ENCODE measurements around the gene SDF2L1. TPM values are rescaled to one million over a fixed set of nuclear protein-coding genes. Genes with fewer than 3 reads are reported as not detected.

Gene SDF2L1
- polyA plus RNA-seq, 6 donors from 2014 or later: 36.9 to 69.4 (median 39.1) TPM

DNA sequence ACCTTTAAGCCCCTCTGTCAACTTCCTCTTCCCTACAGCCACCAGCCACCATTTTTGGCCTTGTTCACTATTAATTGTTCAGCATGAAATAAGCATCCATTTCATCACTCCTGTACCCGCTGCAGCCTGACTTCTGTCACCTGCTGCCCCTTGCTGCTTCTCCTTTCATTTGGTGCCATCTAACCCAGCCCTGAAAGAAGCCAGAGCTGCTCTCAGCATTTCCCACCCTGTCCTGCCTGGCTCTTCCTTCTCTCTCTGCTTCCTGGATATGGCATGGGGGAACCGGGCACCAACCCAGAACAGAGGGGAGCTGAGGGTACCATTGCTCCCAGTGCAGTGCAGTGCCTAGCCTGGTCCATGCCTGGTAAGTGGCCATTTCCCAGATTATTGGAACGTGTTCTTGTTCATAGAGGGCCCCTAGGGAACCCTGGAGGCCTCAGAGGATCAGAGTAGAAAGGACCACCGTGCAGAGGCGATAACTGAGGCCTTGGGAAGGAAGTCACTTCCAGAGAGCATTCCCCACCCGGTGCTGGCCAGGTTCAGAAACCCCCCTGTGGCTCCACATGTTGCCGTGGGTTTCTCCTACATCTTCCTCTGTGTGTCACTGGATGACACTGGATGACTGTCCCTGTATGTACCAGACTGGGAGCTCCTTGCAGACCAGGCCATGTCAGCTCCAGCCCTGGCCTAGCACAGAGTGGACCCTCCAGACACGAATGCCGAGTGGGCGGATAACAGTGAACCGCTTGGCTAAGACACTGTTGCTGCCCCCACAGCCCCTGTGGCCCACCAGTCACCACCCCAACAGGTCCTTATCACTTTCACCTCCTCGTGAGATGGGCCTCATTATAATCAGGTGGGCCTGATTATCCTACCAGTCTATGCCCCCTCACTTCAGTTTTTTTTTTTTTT is 17.0 kb upstream of the SDF2L1 start:
- H3K4me1 Mint-ChIP-seq: peaks cover 30 to 59% (median 58%) of the 10 kb centered on the region in 3 donors
- no peak for ATAC-seq (ENCODE audit: low read depth in 2 of 2)

DNA sequence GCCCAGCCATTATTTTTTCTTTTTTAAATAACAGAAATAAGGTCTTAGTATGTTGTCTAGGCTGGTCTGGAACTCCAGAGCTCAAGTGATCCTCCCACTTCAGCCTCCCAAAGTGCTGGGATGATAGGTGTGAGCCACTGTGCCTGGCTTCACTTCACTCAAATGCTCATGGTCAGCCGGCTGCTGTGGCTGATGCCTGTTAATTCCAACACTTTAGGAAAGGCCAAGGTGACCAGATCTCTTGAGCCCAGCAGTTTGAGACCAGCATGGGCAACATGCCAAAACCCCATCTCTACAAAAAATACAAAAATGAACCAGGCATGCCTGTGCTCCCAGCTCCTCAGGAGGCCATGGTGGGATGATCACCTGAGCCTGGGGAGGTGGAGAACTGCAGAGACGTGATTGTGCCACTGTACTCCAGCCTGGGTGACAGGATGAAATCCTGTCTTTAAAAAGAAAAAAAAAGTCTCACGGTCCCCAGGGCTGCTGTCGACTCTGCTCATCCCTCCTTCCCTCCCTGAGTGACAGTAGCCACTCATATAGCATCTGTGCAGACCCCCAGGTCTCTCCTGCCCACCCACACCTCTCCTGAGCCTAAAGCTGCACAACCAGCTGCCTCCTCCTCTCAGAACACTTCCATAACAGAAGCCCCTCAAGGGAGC is 15.9 kb upstream of the SDF2L1 start:
- DNase-seq (no peak), ATAC-seq (ENCODE audit: low read depth in 2 of 2) (no peak)
- peaks cover 0 to 7% of the 10 kb centered on the region in 2 donors for H3K36me3 Mint-ChIP-seq
- peaks cover 26 to 64% (median 59%) of the 10 kb centered on the region in 3 donors for H3K4me1 Mint-ChIP-seq
- no peaks in the 10 kb centered on the region for H3K27me3 Mint-ChIP-seq
- no peaks in the 10 kb centered on the region for H3K9me3 Mint-ChIP-seq
- H3K4me3 Mint-ChIP-seq: no peak overlapping the region
- H3K27ac Mint-ChIP-seq: peak overlapping the region in 4 of 6 donors; percentile 37 to 96 (median 72)

More for the DNA sequence above, 17.0 kb upstream of the SDF2L1 start:
- Mint-ChIP-seq H3K36me3 (peaks cover 0 to 7% of the 10 kb centered on the region in 2 donors), H3K9me3 (no peaks in the 10 kb centered on the region), H3K27ac (peak overlapping the region in 5 of 6 donors; percentile 66 to 90 (median 82)), H3K4me3 (peak overlapping the region in 2 of 8 donors; percentile 43 to 76), H3K27me3 (no peaks in the 10 kb centered on the region)
- DNase-seq: no peak

DNA sequence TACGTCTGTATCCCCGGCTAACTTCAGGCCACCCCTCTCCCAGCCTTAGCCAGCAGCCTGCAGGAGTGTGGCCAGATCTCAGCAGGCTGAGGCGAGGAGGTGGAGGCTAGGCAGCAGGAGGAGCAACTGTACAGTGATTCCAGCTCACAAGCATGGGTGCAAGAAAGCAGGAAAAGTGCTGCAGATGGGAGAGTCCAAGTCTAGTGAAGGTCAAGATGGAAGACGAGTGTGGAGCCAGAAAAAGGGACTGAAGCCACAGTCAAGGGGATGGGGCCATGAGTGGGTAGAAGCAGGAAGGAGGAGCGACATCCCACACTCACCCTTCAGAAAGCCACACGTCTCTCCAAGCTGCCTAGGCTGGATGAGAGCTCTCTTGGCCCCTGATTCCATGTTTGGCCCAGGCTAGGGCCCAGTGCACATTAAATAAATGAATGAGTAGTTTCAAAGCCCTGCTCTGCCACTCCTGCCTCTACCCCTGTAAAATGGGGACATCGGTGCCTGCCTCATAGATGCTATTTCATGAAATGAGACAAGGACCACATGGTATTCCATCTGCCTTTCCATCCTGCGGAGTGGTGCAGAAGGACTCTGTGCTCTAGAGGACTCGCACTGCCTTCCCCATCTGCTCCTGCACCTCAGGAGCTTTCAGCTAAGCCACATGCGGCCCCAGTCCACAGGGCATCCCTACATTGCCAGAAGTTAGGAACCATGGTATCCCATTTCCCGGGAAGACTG is 15.2 kb upstream of the SDF2L1 start:
- Mint-ChIP-seq H3K36me3 (peaks cover 0 to 7% of the 10 kb centered on the region in 2 donors), H3K4me3 (peak overlapping the region in 6 of 8 donors; percentile 37 to 87 (median 74)), H3K27ac (peak overlapping the region in 3 of 6 donors; percentile 37 to 96 (median 66)), H3K4me1 (peaks cover 27 to 68% (median 55%) of the 10 kb centered on the region in 3 donors), H3K27me3 (no peaks in the 10 kb centered on the region), H3K9me3 (no peaks in the 10 kb centered on the region)
- ATAC-seq (ENCODE audit: low read depth in 2 of 2) (no peak), DNase-seq (no peak)

DNA sequence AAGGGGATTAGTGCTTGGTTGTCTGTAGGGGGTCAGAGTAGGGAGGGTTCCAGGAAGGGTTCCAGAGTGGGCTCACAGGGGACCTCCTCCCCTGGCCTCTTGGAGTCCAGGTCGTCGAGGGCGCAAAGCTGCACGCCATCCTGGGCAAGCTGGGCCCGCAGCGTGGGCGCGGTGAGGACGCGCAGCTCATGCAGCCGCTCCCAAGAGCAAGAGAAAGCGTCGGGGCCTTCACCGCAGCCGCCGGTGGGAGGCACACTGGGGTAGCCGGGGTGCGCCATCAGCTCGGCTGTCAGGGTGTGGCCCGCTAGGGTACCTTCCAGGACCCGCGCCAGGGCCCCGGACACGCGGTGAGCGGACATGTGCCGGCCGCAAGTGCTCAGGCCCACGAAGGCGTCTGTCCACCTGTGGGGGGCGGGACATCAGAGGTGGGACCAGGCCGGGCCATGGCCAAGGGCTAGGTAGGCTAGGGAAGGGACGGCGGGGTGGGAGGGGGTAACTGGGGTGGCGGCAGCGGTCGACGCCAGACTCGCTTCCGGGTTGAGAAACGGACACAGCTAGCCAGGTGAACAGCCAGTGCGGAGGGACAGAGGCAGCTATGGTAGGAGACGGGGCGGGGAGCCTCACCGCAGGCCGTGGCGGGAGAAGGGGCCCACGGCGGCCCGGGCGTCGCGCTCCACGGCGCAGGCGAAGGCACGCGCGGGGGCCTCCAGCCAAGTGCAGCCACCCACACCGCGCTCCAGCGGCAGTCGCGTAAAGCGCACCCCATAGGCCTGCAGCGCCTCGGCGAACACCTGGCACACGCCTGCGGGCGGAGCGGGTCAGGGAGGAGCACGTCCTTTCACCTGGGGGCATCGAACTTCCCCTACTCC is 13.5 kb upstream of the SDF2L1 start:
- Mint-ChIP-seq H3K4me3 (peak overlapping the region; percentile 87 to 97 (median 95)), H3K27ac (peak overlapping the region in 4 of 6 donors; percentile 82 to 97 (median 88)), H3K9me3 (no peaks in the 10 kb centered on the region), H3K36me3 (no peaks in the 10 kb centered on the region), H3K27me3 (no peaks in the 10 kb centered on the region), H3K4me1 (peaks cover 30 to 65% (median 47%) of the 10 kb centered on the region in 3 donors)
- DNase-seq (no peak), ATAC-seq (ENCODE audit: low read depth in 2 of 2) (peak; percentile 4 to 13)

DNA sequence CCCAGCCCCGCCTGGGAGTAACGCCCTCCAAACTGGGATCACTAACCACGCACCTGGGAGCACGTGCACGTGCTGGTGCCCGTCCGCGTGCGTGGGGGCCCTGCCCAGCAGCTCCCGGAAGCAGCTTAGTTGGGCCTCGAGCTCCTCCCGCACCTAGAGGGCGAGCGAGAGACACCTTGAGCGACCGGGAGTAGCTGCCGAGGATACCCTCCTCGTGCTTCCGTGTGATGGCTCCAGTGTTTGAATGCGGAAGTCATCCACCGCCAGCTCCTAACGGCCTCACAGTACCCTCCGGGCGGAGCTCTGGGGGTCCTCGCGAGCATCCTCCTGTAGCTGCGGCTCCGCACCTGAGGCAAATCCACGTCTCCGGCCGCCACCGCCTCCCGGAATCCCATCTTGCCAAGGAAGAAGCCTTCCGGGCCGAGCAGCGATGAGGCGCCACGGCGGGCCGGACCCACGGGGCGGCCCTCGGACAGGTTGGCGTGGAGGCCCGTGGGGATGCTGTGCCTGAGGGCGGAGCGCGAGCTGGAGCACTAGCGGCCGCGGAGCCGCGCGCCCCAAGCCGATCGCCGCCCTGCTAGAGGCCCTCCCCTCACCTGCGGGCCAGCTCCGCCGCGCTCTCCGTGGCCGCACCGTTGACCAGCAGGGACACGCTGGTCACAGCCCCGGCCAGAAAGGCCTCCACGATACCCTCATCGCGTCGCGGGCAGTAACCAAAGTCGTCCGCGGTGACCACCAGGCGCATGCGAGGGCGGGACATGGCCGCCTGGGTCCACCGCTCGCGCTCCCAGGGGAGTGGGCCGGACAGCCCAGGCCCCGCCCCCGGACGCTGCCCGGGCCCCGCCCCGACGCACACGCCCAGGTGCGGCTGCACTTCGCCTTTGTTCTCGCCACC is 12.6 kb upstream of the SDF2L1 start, which contains the start of gene YDJC:
Gene YDJC, minus strand, starts transcription at position 768 of the 895 bp plus-strand sequence. Its CDS starts 8 bp downstream, at position 760.
- no peaks in the 10 kb centered on the region for H3K9me3 Mint-ChIP-seq
- peak; percentile 84 for ATAC-seq (ENCODE audit: low read depth in 2 of 2)
- no peaks in the 10 kb centered on the region for H3K27me3 Mint-ChIP-seq

DNA sequence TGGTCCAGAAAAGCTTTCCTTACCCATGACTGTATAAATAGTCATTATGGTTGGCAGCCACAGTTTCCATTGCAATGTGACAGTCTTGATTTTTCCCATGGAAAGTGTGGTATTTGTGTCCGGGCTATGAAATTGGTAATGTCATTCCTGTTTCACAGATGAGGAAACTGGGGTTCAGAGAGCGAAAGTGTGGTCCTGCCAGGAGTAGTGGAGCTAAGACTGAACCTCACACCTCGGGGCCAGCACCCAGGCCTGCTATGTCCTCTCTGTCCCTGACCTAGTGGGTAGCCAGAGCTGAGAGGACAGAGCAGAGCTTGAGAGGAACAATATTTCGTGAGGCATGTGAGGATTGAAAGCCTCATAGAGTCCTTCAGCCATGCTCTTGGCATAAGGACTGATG is 11.1 kb upstream of the SDF2L1 start:
- no peaks in the 10 kb centered on the region for H3K36me3 Mint-ChIP-seq
- H3K9me3 Mint-ChIP-seq: no peaks in the 10 kb centered on the region
- H3K27ac Mint-ChIP-seq: no peak overlapping the region
- no peaks in the 10 kb centered on the region for H3K27me3 Mint-ChIP-seq
- ATAC-seq (ENCODE audit: low read depth in 2 of 2) (no peak), DNase-seq (no peak)
- H3K4me1 Mint-ChIP-seq: peaks cover 26 to 46% (median 35%) of the 10 kb centered on the region in 3 donors
- peak overlapping the region in 7 of 8 donors; percentile 2 to 97 (median 57) for H3K4me3 Mint-ChIP-seq

More for the DNA sequence above, 12.6 kb upstream of the SDF2L1 start, which contains the start of gene YDJC:
- DNase-seq: peak; percentile 96
- no peaks in the 10 kb centered on the region for H3K36me3 Mint-ChIP-seq
- peaks cover 29 to 59% (median 46%) of the 10 kb centered on the region in 3 donors for H3K4me1 Mint-ChIP-seq
- H3K4me3 Mint-ChIP-seq: peak within 1 kb of the TSS; percentile 87 to 97 (median 95)
- H3K27ac Mint-ChIP-seq: peak within 1 kb of the TSS; percentile 82 to 97 (median 92)

DNA sequence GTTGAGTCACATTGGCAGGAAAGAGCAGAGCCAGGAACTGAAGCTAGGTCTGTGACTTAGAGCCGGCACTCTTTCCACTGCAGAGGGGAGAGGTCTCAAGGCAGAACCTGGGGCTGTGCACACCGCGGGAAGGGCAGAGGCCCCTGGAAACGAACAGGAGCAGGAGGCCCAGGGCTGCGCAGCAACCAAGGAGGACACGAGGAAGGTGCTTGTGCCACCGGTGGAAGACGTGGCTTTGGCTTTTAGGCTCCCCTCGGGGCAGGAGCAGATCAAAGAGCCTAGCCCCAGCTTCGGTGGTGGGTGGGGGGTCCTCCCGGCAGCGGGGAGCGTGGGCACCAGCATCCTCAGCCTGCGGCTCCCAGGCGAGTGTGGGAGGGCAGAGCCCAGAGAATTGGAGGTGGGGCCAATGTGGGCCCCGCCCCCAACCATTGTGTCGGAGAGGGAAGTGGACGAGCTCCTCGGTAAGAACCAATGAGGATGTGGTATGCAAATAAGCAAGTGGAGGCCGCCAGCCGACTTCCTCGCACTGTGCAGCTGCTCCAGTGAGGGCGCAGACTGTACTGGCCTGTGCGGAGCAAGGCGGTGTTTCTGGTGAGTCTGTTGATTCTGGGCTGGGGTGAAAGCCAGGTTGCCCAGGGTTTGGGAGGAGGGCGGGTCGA is 9.7 kb upstream of the SDF2L1 start, which contains the start of gene CCDC116:
Gene CCDC116, plus strand, starts transcription at position 524 of the 659 bp plus-strand sequence. CDS start 422 bp downstream, outside the sequence.
- no peaks in the 10 kb centered on the region for H3K36me3 Mint-ChIP-seq
- peak within 1 kb of the TSS in 1 of 6 donors; percentile 76 for H3K27ac Mint-ChIP-seq
- peaks cover 16 to 35% (median 23%) of the 10 kb centered on the region in 3 donors for H3K4me1 Mint-ChIP-seq
- DNase-seq: peak; percentile 17
- ATAC-seq (ENCODE audit: low read depth in 2 of 2): no peak
- no peaks in the 10 kb centered on the region for H3K9me3 Mint-ChIP-seq
- no peaks in the 10 kb centered on the region for H3K27me3 Mint-ChIP-seq
- H3K4me3 Mint-ChIP-seq: peak within 1 kb of the TSS in 2 of 8 donors; percentile 55 to 97

DNA sequence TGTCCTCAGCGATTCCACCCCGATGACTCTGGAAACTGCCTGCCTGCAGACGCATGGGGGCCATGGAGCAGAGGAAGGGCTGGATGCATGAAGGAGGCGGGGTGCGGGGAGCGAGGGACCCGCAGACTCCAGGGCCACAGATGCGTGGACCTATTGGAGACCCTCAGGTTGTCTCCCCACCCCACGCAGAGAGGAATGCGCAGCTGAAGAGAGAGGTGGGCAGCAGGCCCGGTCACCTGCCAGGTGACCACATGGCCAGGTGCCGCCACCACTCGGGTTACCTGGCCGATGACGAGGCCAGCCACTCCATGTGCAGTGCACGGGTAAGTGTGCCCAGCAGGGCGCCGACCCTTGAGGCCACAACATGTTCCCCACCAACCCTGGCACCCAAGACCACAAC is 9.2 kb upstream of the SDF2L1 start:
- H3K36me3 Mint-ChIP-seq: no peaks in the 10 kb centered on the region
- no peaks in the 10 kb centered on the region for H3K9me3 Mint-ChIP-seq
- peak overlapping the region in 1 of 8 donors; percentile 7 for H3K4me3 Mint-ChIP-seq
- DNase-seq (no peak), ATAC-seq (ENCODE audit: low read depth in 2 of 2) (no peak)
- no peaks in the 10 kb centered on the region for H3K27me3 Mint-ChIP-seq
- peaks cover 15 to 29% (median 17%) of the 10 kb centered on the region in 3 donors for H3K4me1 Mint-ChIP-seq
- H3K27ac Mint-ChIP-seq: no peak overlapping the region

DNA sequence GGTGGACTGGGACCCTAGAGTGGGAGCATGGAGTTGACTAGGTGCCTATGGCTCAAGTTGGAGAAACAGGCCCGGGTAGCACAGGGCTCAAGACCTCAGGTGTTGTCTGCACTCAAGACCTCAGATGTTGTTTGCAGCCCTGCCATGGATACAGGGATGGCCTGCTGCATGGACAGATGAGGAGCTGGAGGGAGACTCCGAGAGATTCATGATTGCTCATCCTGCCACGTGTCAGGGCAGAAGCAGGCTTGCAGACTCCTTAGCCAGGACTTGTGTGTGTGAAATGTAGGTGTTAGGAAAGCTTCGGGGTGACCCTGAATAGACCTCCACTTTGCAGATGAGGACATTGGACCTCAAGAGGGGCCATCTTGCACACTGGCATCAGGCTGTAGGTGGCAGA is 8.6 kb upstream of the SDF2L1 start:
- DNase-seq (no peak), ATAC-seq (ENCODE audit: low read depth in 2 of 2) (no peak)
- Mint-ChIP-seq H3K27ac (no peak overlapping the region), H3K4me3 (no peak overlapping the region), H3K9me3 (no peaks in the 10 kb centered on the region), H3K4me1 (peaks cover 10 to 24% (median 13%) of the 10 kb centered on the region in 3 donors), H3K36me3 (no peaks in the 10 kb centered on the region), H3K27me3 (no peaks in the 10 kb centered on the region)

DNA sequence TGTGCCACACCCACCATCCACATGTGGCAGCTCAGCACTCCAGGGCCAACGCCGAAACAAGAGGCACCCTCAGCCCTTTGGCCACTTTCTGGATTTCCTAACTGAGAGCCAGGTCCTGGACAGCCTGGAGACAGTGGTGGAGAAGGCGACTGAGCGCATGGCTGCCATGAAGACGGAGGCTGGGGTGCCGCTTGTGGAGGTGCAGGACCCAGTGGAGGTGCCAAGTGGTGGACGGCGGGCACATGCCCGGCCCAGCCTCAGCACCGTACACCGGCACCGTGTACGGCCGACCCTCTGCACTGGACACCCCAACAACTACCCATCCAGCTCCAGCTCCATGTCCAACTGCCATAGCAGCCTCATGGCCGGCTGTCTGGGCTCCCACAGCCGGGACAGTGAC is 8.0 kb upstream of the SDF2L1 start:
- Mint-ChIP-seq H3K36me3 (no peaks in the 10 kb centered on the region), H3K9me3 (no peaks in the 10 kb centered on the region), H3K4me3 (no peak overlapping the region), H3K27ac (no peak overlapping the region), H3K4me1 (peaks cover 10 to 21% (median 12%) of the 10 kb centered on the region in 3 donors), H3K27me3 (no peaks in the 10 kb centered on the region)
- no peak for DNase-seq
- no peak for ATAC-seq (ENCODE audit: low read depth in 2 of 2)

DNA sequence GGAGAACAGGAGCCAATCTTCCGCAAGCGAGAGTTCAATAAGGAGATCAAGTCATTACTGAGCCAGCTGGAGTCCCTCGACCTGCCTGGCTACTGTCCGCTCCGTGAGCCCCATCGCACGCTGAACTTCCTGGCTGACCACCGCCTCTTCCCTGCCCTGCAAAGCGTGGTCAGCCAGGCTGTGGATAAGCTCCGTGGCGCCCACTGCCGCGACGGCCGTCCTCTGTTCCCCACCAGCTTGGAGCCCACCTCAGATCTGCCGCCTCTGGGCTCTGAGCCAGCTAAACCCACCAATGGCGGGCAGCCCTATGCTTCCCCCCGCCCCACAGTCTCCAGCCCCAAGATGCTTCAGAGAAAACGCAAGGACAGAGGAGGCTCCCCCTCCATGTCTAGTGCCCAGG is 7.3 kb upstream of the SDF2L1 start:
- ATAC-seq (ENCODE audit: low read depth in 2 of 2) (no peak), DNase-seq (no peak)
- H3K27me3 Mint-ChIP-seq: no peaks in the 10 kb centered on the region
- no peak overlapping the region for H3K27ac Mint-ChIP-seq
- H3K36me3 Mint-ChIP-seq: no peaks in the 10 kb centered on the region
- no peaks in the 10 kb centered on the region for H3K9me3 Mint-ChIP-seq
- H3K4me3 Mint-ChIP-seq: no peak overlapping the region
- H3K4me1 Mint-ChIP-seq: peaks cover 10 to 18% (median 10%) of the 10 kb centered on the region in 3 donors

Measured in naive B cell (primary cell).